Neural progenitor cell (in vitro differentiated cells): ENCODE data around the gene PHLDA1.

ENCODE experiments used
- EZH2 ChIP-seq: fragments of 200-600 bp; sonication (generic); IDR thresholded peaks from 2 replicates; pipeline ENCODE4 v1.6.1; 2017; ENCODE audit warnings: antibody characterized with exemption, mild to moderate bottlenecking, moderate library complexity
- EZH2phosphoT487 ChIP-seq: fragments of 200-600 bp; sonication (generic); IDR thresholded peaks from 2 replicates; pipeline ENCODE4 v1.6.1; 2017; ENCODE audit warnings: antibody characterized with exemption

DNA sequence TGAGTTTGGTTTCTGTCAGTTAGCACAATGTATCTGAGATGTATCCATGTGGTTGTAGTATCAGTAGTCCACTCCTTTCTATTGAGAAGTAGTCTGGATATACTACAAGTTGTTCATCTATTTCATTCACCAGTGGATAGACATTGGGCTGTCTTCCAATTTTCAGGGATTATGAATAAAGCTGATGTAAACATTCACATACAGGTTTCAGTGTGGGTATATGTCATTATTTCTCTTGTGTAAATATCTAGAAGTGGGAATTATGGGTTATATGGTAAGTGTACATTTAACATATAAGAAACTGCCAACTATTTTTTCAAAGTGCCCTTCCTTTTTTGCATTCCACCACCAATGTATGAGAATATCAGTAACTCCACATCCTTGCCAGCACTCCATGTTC lies 35.9 kb downstream of the PHLDA1 start:
- TF ChIP-seq EZH2 (no peak), EZH2phosphoT487 (no peak)
